Measurements from ENCODE around the gene ACAP2.
"Not testable (repeated sequence)": the region's sequence is repeated elsewhere in the genome, so short reads cannot be mapped to it uniquely, and the experiment has no call there.

Gene ACAP2

GRCh38 chr3:195296662-195297061 lies 146.2 kb downstream of the ACAP2 start:
- ChIA-PET POLR2A (no interaction called here), CTCF (interaction anchor here (1.2 to 1.7 kb wide), 3 partner anchors 11 to 25 kb away, joined by 3 to 7 read pairs (median 4); partner anchors contain the start of gene XXYLT1)

GRCh38 chr3:195291121-195291520 lies 151.7 kb downstream of the ACAP2 start:
- ChIA-PET POLR2A (no interaction called here), CTCF (interaction anchor here (1.3 to 3.9 kb wide), 5 partner anchors 12 to 232 kb away, joined by 3 to 19 read pairs (median 5); partner anchors contain the start of genes ACAP2 and XXYLT1)
- DNase-seq (ENCODE audit: extremely low spot score), result no peak
- no peak for TF ChIP-seq CTCF (IDR thresholded peaks at IDR 0.05; ENCODE audit: control extremely low read depth, extremely low read depth, low read depth, missing control alignments)

More at GRCh38 chr3:195296662-195297061, 146.2 kb downstream of the ACAP2 start:
- no peak for DNase-seq (ENCODE audit: extremely low spot score)
- no peak for TF ChIP-seq CTCF (IDR thresholded peaks at IDR 0.05; ENCODE audit: control extremely low read depth, extremely low read depth, low read depth, missing control alignments)

GRCh38 chr3:195290643-195291042 lies 152.2 kb downstream of the ACAP2 start:
- CTCF ChIA-PET, result interaction anchor here (1.0 to 3.9 kb wide), 5 partner anchors 11 to 232 kb away, joined by 3 to 19 read pairs (median 5); partner anchors contain the start of gene XXYLT1
- DNase-seq (ENCODE audit: extremely low spot score); POLR2A ChIA-PET: not testable (repeated sequence)

- ChIA-PET CTCF (interaction anchor here (0.8 to 3.2 kb wide), 5 partner anchors 11 to 233 kb away, joined by 3 to 25 read pairs (median 3); partner anchors contain the start of gene XXYLT1), POLR2A (no interaction called here)
- DNase-seq (ENCODE audit: extremely low spot score), result no peak
- no peak for TF ChIP-seq CTCF (IDR thresholded peaks at IDR 0.05; ENCODE audit: control extremely low read depth, extremely low read depth, low read depth, missing control alignments)
Measured at GRCh38 chr3:195286115-195286872, 156.5 kb downstream of the ACAP2 start.

- ChIA-PET POLR2A (no interaction called here), CTCF (interaction anchor here (1.4 to 3.2 kb wide), 3 partner anchors 12 to 234 kb away, joined by 3 to 25 read pairs (median 4); partner anchors contain the start of gene XXYLT1)
- TF ChIP-seq CTCF (IDR thresholded peaks at IDR 0.05; ENCODE audit: control extremely low read depth, extremely low read depth, low read depth, missing control alignments), result no peak
- DNase-seq (ENCODE audit: extremely low spot score), result no peak
Measured at GRCh38 chr3:195285372-195285771, 157.4 kb downstream of the ACAP2 start.

- ChIA-PET POLR2A (no interaction called here), CTCF (interaction anchor here (1.6 to 3.2 kb wide), 3 partner anchors 8 to 14 kb away, joined by 5 to 25 read pairs (median 7); partner anchors contain the start of gene XXYLT1)
- no peak for TF ChIP-seq CTCF (IDR thresholded peaks at IDR 0.05; ENCODE audit: control extremely low read depth, extremely low read depth, low read depth, missing control alignments)
- no peak for DNase-seq (ENCODE audit: extremely low spot score)
Measured at GRCh38 chr3:195284842-195285241, 158.0 kb downstream of the ACAP2 start.

GRCh38 chr3:195282961-195283360 lies 159.9 kb downstream of the ACAP2 start:
- no peak for TF ChIP-seq CTCF (IDR thresholded peaks at IDR 0.05; ENCODE audit: control extremely low read depth, extremely low read depth, low read depth, missing control alignments)
- DNase-seq (ENCODE audit: extremely low spot score), result no peak
- ChIA-PET POLR2A (no interaction called here), CTCF (interaction anchor here (0.7 to 5.1 kb wide), 4 partner anchors 8 to 14 kb away, joined by 3 to 31 read pairs (median 4); partner anchors contain the start of gene XXYLT1)
